ENCODE results near the gene MEGF10. TPM values are rescaled to one million over a fixed set of nuclear protein-coding genes. Genes with fewer than 3 reads are reported as not detected.

The MEGF10 gene
- total RNA-seq, 4 donors from 2014 or later = 1.1 to 3.4 (median 2.9) TPM

- Histone ChIP-seq H3K4me3 (no peak overlapping the region), H3K36me3 (no peaks in the 10 kb centered on the region), H3K27me3 (no peaks in the 10 kb centered on the region), H3K9me3 (no peaks in the 10 kb centered on the region), H3K4me1 (no peaks in the 10 kb centered on the region), H3K27ac (no peak overlapping the region)
- WGBS = 68% methylated on average over 2 of the region's 2 CpGs
- DNase-seq (ENCODE audit: low spot score in 2 of 2) = no peak
- TF ChIP-seq EP300 (IDR thresholded peaks at IDR 0.05) (no peak), POLR2A (IDR thresholded peaks at IDR 0.05) (no peak), CTCF (IDR thresholded peaks at IDR 0.05) (no peak)
Observed at GRCh38 chr5:127389601-127390000, 99.0 kb downstream of the MEGF10 start.

GRCh38 chr5:127392762-127393161 is 102.2 kb downstream of the MEGF10 start:
- Histone ChIP-seq H3K36me3 (no peaks in the 10 kb centered on the region), H3K4me1 (no peaks in the 10 kb centered on the region), H3K27ac (no peak overlapping the region), H3K9me3 (no peaks in the 10 kb centered on the region), H3K27me3 (no peaks in the 10 kb centered on the region), H3K4me3 (no peak overlapping the region)
- TF ChIP-seq POLR2A (IDR thresholded peaks at IDR 0.05) = no peak
- no peak for TF ChIP-seq EP300 (IDR thresholded peaks at IDR 0.05)
- TF ChIP-seq POLR2AphosphoS5 (IDR thresholded peaks at IDR 0.05) = no peak
- TF ChIP-seq CTCF (IDR thresholded peaks at IDR 0.05) = no peak
- 78% methylated on average over 4 of the region's 4 CpGs for WGBS
- no peak for DNase-seq (ENCODE audit: low spot score in 2 of 2)

GRCh38 chr5:127396490-127397155 is 106.0 kb downstream of the MEGF10 start:
- H3K4me3 ChIP-seq = no peak overlapping the region
- no peak for DNase-seq (ENCODE audit: low spot score in 2 of 2)
- no peak overlapping the region for H3K27ac ChIP-seq
- no peak for TF ChIP-seq CTCF (IDR thresholded peaks at IDR 0.05)
- no peak for TF ChIP-seq POLR2A (IDR thresholded peaks at IDR 0.05)
- TF ChIP-seq EP300 (IDR thresholded peaks at IDR 0.05) = no peak
- TF ChIP-seq POLR2AphosphoS5 (IDR thresholded peaks at IDR 0.05) = no peak
- no peaks in the 10 kb centered on the region for H3K4me1 ChIP-seq
- H3K27me3 ChIP-seq = no peaks in the 10 kb centered on the region
- H3K9me3 ChIP-seq = no peaks in the 10 kb centered on the region
- over 99% methylated on average over 13 of the region's 15 CpGs for WGBS
- H3K36me3 ChIP-seq = no peaks in the 10 kb centered on the region

- H3K36me3 ChIP-seq = no peaks in the 10 kb centered on the region
- no peak for DNase-seq (ENCODE audit: low spot score in 2 of 2)
- no peak for TF ChIP-seq EP300 (IDR thresholded peaks at IDR 0.05)
- no peak for TF ChIP-seq POLR2AphosphoS5 (IDR thresholded peaks at IDR 0.05)
- TF ChIP-seq POLR2A (IDR thresholded peaks at IDR 0.05) = no peak
- no peak for TF ChIP-seq CTCF (IDR thresholded peaks at IDR 0.05)
- no peak overlapping the region for H3K4me3 ChIP-seq
- no peaks in the 10 kb centered on the region for H3K4me1 ChIP-seq
- no peaks in the 10 kb centered on the region for H3K9me3 ChIP-seq
- no peaks in the 10 kb centered on the region for H3K27me3 ChIP-seq
- H3K27ac ChIP-seq = no peak overlapping the region
- 74% methylated on average over 2 of the region's 2 CpGs for WGBS
Observed at GRCh38 chr5:127398508-127398907, 107.9 kb downstream of the MEGF10 start.

GRCh38 chr5:127399068-127399467 is 108.5 kb downstream of the MEGF10 start:
- TF ChIP-seq POLR2AphosphoS5 (IDR thresholded peaks at IDR 0.05) (no peak), POLR2A (IDR thresholded peaks at IDR 0.05) (no peak), CTCF (IDR thresholded peaks at IDR 0.05) (no peak), EP300 (IDR thresholded peaks at IDR 0.05) (no peak)
- 57% methylated on average over 1 of the region's 1 CpG for WGBS
- Histone ChIP-seq H3K36me3 (no peaks in the 10 kb centered on the region), H3K27me3 (no peaks in the 10 kb centered on the region), H3K4me1 (no peaks in the 10 kb centered on the region), H3K9me3 (no peaks in the 10 kb centered on the region), H3K27ac (no peak overlapping the region), H3K4me3 (no peak overlapping the region)
- DNase-seq (ENCODE audit: low spot score in 2 of 2) = no peak
